Measurements from ENCODE around the gene SLCO1B3. TPM values are rescaled to one million over a fixed set of nuclear protein-coding genes. Genes with fewer than 3 reads are reported as not detected.

Gene SLCO1B3
- total RNA-seq, 1 experiment from 2014 or later = not detected

DNA sequence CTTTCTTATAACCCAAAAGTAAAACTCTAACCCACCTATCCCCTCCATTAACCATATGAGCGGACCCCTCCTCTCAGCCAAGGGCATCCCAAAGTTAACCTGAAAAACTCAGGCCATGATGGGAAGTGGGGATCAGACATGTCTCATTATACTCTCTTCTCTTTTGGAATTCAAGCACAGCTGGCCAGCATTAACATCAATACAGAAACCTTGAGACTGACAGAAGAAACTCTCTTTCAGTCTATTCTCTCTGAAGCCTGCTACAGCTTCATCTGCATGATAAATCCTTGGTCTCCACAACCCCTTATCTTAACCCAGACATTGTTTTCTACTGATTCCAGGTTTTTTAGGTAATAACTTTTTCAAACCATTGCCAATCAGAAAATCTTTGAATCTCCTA is 17.5 kb upstream of the SLCO1B3 start:
- Mint-ChIP-seq H3K4me1 (ENCODE audit: insufficient read depth, unreplicated experiment) (no peaks in the 10 kb centered on the region), H3K36me3 (ENCODE audit: insufficient read depth, unreplicated experiment) (no peaks in the 10 kb centered on the region), H3K27ac (ENCODE audit: low read depth, unreplicated experiment) (no peak overlapping the region), H3K9me3 (ENCODE audit: unreplicated experiment) (peaks cover 29% of the 10 kb centered on the region), H3K4me3 (ENCODE audit: unreplicated experiment) (no peak overlapping the region), H3K27me3 (ENCODE audit: insufficient read depth, unreplicated experiment) (no peaks in the 10 kb centered on the region)
- intact Hi-C loops (cut with micrococcal nuclease) = no loop called here
- BruUV-seq (replicated peaks) = no TSS peak
- DNase-seq (ENCODE audit: unreplicated experiment) = no peak
- POLR2A ChIA-PET = no interaction called here
- TF ChIP-seq, protein P1, sequence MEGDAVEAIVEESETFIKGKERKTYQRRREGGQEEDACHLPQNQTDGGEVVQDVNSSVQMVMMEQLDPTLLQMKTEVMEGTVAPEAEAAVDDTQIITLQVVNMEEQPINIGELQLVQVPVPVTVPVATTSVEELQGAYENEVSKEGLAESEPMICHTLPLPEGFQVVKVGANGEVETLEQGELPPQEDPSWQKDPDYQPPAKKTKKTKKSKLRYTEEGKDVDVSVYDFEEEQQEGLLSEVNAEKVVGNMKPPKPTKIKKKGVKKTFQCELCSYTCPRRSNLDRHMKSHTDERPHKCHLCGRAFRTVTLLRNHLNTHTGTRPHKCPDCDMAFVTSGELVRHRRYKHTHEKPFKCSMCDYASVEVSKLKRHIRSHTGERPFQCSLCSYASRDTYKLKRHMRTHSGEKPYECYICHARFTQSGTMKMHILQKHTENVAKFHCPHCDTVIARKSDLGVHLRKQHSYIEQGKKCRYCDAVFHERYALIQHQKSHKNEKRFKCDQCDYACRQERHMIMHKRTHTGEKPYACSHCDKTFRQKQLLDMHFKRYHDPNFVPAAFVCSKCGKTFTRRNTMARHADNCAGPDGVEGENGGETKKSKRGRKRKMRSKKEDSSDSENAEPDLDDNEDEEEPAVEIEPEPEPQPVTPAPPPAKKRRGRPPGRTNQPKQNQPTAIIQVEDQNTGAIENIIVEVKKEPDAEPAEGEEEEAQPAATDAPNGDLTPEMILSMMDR (IDR thresholded peaks at IDR 0.05; ENCODE audit: unreplicated experiment) = no peak
- CTCF ChIA-PET = no interaction called here

GRCh38 chr12:20798554-20798953 is 12.0 kb upstream of the SLCO1B3 start:
- H3K27me3 Mint-ChIP-seq (ENCODE audit: insufficient read depth, unreplicated experiment) = no peaks in the 10 kb centered on the region
- peak; percentile 7 for DNase-seq (ENCODE audit: unreplicated experiment)
- H3K36me3 Mint-ChIP-seq (ENCODE audit: insufficient read depth, unreplicated experiment) = no peaks in the 10 kb centered on the region
- H3K4me1 Mint-ChIP-seq (ENCODE audit: insufficient read depth, unreplicated experiment) = no peaks in the 10 kb centered on the region
- no peak overlapping the region for H3K27ac Mint-ChIP-seq (ENCODE audit: low read depth, unreplicated experiment)
- ChIA-PET CTCF (interaction anchor here (0.6 to 1.5 kb wide), 4 partner anchors 9 to 154 kb away, joined by 3 to 5 read pairs (median 4); no protein-coding TSS in a partner anchor), POLR2A (no interaction called here)
- H3K9me3 Mint-ChIP-seq (ENCODE audit: unreplicated experiment) = no peaks in the 10 kb centered on the region
- no TSS peak for BruUV-seq (replicated peaks)
- intact Hi-C loops (cut with micrococcal nuclease) = loop anchor here (1.0 kb wide), 1 partner anchor 152 kb away; no protein-coding TSS in a partner anchor
- H3K4me3 Mint-ChIP-seq (ENCODE audit: unreplicated experiment) = no peak overlapping the region
- TF ChIP-seq, protein P1 (IDR thresholded peaks at IDR 0.05; ENCODE audit: unreplicated experiment) = no peak

- Mint-ChIP-seq H3K4me3 (ENCODE audit: unreplicated experiment) (no peak overlapping the region), H3K27ac (ENCODE audit: low read depth, unreplicated experiment) (no peak overlapping the region), H3K4me1 (ENCODE audit: insufficient read depth, unreplicated experiment) (no peaks in the 10 kb centered on the region), H3K9me3 (ENCODE audit: unreplicated experiment) (no peaks in the 10 kb centered on the region), H3K36me3 (ENCODE audit: insufficient read depth, unreplicated experiment) (no peaks in the 10 kb centered on the region), H3K27me3 (ENCODE audit: insufficient read depth, unreplicated experiment) (no peaks in the 10 kb centered on the region)
- ChIA-PET CTCF (no interaction called here), POLR2A (no interaction called here)
- no peak for DNase-seq (ENCODE audit: unreplicated experiment)
- intact Hi-C loops (cut with micrococcal nuclease) = no loop called here
- TF ChIP-seq, protein P1 (IDR thresholded peaks at IDR 0.05; ENCODE audit: unreplicated experiment) = no peak
- no TSS peak for BruUV-seq (replicated peaks)
Observed at GRCh38 chr12:20800160-20800559, 10.3 kb upstream of the SLCO1B3 start.

GRCh38 chr12:20801035-20801434 is 9.5 kb upstream of the SLCO1B3 start:
- no peaks in the 10 kb centered on the region for H3K36me3 Mint-ChIP-seq (ENCODE audit: insufficient read depth, unreplicated experiment)
- intact Hi-C loops (cut with micrococcal nuclease) = no loop called here
- no peaks in the 10 kb centered on the region for H3K9me3 Mint-ChIP-seq (ENCODE audit: unreplicated experiment)
- CTCF ChIA-PET = interaction anchor here (0.6 kb wide), 1 partner anchor 144 kb away, joined by 5 read pairs; no protein-coding TSS in a partner anchor
- no peak overlapping the region for H3K27ac Mint-ChIP-seq (ENCODE audit: low read depth, unreplicated experiment)
- H3K4me3 Mint-ChIP-seq (ENCODE audit: unreplicated experiment) = no peak overlapping the region
- H3K27me3 Mint-ChIP-seq (ENCODE audit: insufficient read depth, unreplicated experiment) = no peaks in the 10 kb centered on the region
- H3K4me1 Mint-ChIP-seq (ENCODE audit: insufficient read depth, unreplicated experiment) = no peaks in the 10 kb centered on the region
- POLR2A ChIA-PET = no interaction called here
- no peak for DNase-seq (ENCODE audit: unreplicated experiment)
- BruUV-seq (replicated peaks) = no TSS peak
- TF ChIP-seq, protein P1 (IDR thresholded peaks at IDR 0.05; ENCODE audit: unreplicated experiment) = no peak

Measured in MCF 10A (cell line).